ENCODE measurements around the gene JPH3.
"Not testable (repeated sequence)": the region's sequence is repeated elsewhere in the genome, so short reads cannot be mapped to it uniquely, and the experiment has no call there.

JPH3 gene

GRCh38 chr16:87721622-87722585, 119.6 kb downstream of the JPH3 start:
- ATAC-seq = no peak

GRCh38 chr16:87722590-87723225, 120.4 kb downstream of the JPH3 start:
- peak in 1 of 2 donors; percentile 13 for ATAC-seq

GRCh38 chr16:87723226-87723623, 120.9 kb downstream of the JPH3 start:
- no peak for ATAC-seq

- ATAC-seq = peak in 1 of 2 donors; percentile 37
Measured at GRCh38 chr16:87724490-87725291, 122.4 kb downstream of the JPH3 start.

- ATAC-seq = no peak
Measured at GRCh38 chr16:87725596-87726235, 123.4 kb downstream of the JPH3 start.

GRCh38 chr16:87726577-87726976, 124.3 kb downstream of the JPH3 start:
- not testable (repeated sequence) for ATAC-seq

- ATAC-seq = no peak
Measured at GRCh38 chr16:87727346-87727745, 125.0 kb downstream of the JPH3 start.

- ATAC-seq = no peak
Measured at GRCh38 chr16:87728026-87728425, 125.7 kb downstream of the JPH3 start.

GRCh38 chr16:87729266-87729954, 127.1 kb downstream of the JPH3 start:
- no peak for ATAC-seq

- ATAC-seq = no peak
Measured at GRCh38 chr16:87731607-87732006, 129.3 kb downstream of the JPH3 start.

- ATAC-seq = no peak
Measured at GRCh38 chr16:87733190-87733589, 130.9 kb downstream of the JPH3 start.

GRCh38 chr16:87734644-87735043, 132.3 kb downstream of the JPH3 start:
- ATAC-seq = no peak

- ATAC-seq = no peak
Measured at GRCh38 chr16:87735270-87736007, 133.1 kb downstream of the JPH3 start.

- ATAC-seq = no peak
Measured at GRCh38 chr16:87736008-87736382, 133.7 kb downstream of the JPH3 start.

GRCh38 chr16:87739801-87740200, 137.5 kb downstream of the JPH3 start:
- ATAC-seq = no peak

- no peak for ATAC-seq
Measured at GRCh38 chr16:87740441-87740840, 138.1 kb downstream of the JPH3 start.

GRCh38 chr16:87740909-87741424, 138.7 kb downstream of the JPH3 start:
- ATAC-seq = no peak

- ATAC-seq = no peak
Measured at GRCh38 chr16:87741700-87742415, 139.6 kb downstream of the JPH3 start.

- ATAC-seq = no peak
Measured at GRCh38 chr16:87742781-87743490, 140.6 kb downstream of the JPH3 start.
